ENCODE measurements around the gene SMIM9.

DNA sequence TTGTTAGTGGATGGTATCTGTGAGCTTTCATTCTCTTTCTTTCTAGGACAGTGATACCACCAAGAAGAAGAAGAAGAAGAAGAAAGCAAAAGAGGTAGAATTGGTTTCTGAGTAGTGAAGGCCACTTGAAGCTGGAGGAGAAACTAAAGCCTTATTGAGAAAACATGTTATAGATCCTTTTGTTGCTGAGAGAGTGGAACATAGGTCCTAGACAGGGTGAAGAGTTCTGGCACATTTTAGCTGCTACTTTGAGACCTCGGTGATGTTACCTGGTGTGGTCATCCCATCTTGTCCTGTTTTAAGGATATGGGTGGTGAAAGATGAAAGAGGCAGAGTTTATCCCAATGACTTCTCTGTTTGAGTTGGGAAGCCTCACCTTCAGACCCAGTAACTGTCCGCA, 57.7 kb downstream of the SMIM9 start:
- TF ChIP-seq POLR2A (IDR thresholded peaks at IDR 0.05), result no peak
- TF ChIP-seq, protein P1, sequence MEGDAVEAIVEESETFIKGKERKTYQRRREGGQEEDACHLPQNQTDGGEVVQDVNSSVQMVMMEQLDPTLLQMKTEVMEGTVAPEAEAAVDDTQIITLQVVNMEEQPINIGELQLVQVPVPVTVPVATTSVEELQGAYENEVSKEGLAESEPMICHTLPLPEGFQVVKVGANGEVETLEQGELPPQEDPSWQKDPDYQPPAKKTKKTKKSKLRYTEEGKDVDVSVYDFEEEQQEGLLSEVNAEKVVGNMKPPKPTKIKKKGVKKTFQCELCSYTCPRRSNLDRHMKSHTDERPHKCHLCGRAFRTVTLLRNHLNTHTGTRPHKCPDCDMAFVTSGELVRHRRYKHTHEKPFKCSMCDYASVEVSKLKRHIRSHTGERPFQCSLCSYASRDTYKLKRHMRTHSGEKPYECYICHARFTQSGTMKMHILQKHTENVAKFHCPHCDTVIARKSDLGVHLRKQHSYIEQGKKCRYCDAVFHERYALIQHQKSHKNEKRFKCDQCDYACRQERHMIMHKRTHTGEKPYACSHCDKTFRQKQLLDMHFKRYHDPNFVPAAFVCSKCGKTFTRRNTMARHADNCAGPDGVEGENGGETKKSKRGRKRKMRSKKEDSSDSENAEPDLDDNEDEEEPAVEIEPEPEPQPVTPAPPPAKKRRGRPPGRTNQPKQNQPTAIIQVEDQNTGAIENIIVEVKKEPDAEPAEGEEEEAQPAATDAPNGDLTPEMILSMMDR (IDR thresholded peaks at IDR 0.05), result no peak
- TF ChIP-seq EP300 (IDR thresholded peaks at IDR 0.05), result no peak

Data from ovary (tissue), 3 donors.